ENCODE measurements around the gene TNFSF4. TPM values are rescaled to one million over a fixed set of nuclear protein-coding genes. Genes with fewer than 3 reads are reported as not detected.

Gene TNFSF4
- total RNA-seq, 1 experiment from 2014 or later = 0.31 TPM

GRCh38 chr1:173224949-173225348, 17.8 kb upstream of the TNFSF4 start:
- BruUV-seq (replicated peaks) = no TSS peak
- Mint-ChIP-seq H3K27me3 (ENCODE audit: unreplicated experiment) (peaks cover 18% of the 10 kb centered on the region), H3K4me3 (ENCODE audit: low read depth, unreplicated experiment) (no peak overlapping the region), H3K4me1 (ENCODE audit: low read depth, unreplicated experiment) (no peaks in the 10 kb centered on the region), H3K36me3 (ENCODE audit: insufficient read depth, unreplicated experiment) (no peaks in the 10 kb centered on the region), H3K9me3 (ENCODE audit: low read depth, unreplicated experiment) (peaks cover 6% of the 10 kb centered on the region), H3K27ac (ENCODE audit: unreplicated experiment) (no peak overlapping the region)
- DNase-seq = no peak
- intact Hi-C loops (cut with micrococcal nuclease; ENCODE audit: unreplicated experiment) = no loop called here
- TF ChIP-seq CTCF (IDR thresholded peaks at IDR 0.05; ENCODE audit: unreplicated experiment) = no peak
- CTCF ChIA-PET = no interaction called here

- Mint-ChIP-seq H3K4me1 (ENCODE audit: low read depth, unreplicated experiment) (no peaks in the 10 kb centered on the region), H3K36me3 (ENCODE audit: insufficient read depth, unreplicated experiment) (no peaks in the 10 kb centered on the region), H3K9me3 (ENCODE audit: low read depth, unreplicated experiment) (peaks cover 6% of the 10 kb centered on the region), H3K27me3 (ENCODE audit: unreplicated experiment) (peaks cover 13% of the 10 kb centered on the region), H3K27ac (ENCODE audit: unreplicated experiment) (no peak overlapping the region), H3K4me3 (ENCODE audit: low read depth, unreplicated experiment) (no peak overlapping the region)
- CTCF ChIA-PET = no interaction called here
- BruUV-seq (replicated peaks) = no TSS peak
- no peak for TF ChIP-seq CTCF (IDR thresholded peaks at IDR 0.05; ENCODE audit: unreplicated experiment)
- no peak for DNase-seq
- intact Hi-C loops (cut with micrococcal nuclease; ENCODE audit: unreplicated experiment) = no loop called here
Measured at GRCh38 chr1:173224280-173224892, 17.3 kb upstream of the TNFSF4 start.

- H3K4me1 Mint-ChIP-seq (ENCODE audit: low read depth, unreplicated experiment) = no peaks in the 10 kb centered on the region
- intact Hi-C loops (cut with micrococcal nuclease; ENCODE audit: unreplicated experiment) = no loop called here
- no peaks in the 10 kb centered on the region for H3K27me3 Mint-ChIP-seq (ENCODE audit: unreplicated experiment)
- TF ChIP-seq CTCF (IDR thresholded peaks at IDR 0.05; ENCODE audit: unreplicated experiment) = no peak
- CTCF ChIA-PET = no interaction called here
- no peak for DNase-seq
- H3K9me3 Mint-ChIP-seq (ENCODE audit: low read depth, unreplicated experiment) = no peaks in the 10 kb centered on the region
- BruUV-seq (replicated peaks) = no TSS peak
- no peak overlapping the region for H3K27ac Mint-ChIP-seq (ENCODE audit: unreplicated experiment)
- no peaks in the 10 kb centered on the region for H3K36me3 Mint-ChIP-seq (ENCODE audit: insufficient read depth, unreplicated experiment)
- H3K4me3 Mint-ChIP-seq (ENCODE audit: low read depth, unreplicated experiment) = no peak overlapping the region
Measured at GRCh38 chr1:173223031-173223380, 15.9 kb upstream of the TNFSF4 start.

GRCh38 chr1:173222149-173223030, 15.3 kb upstream of the TNFSF4 start:
- Mint-ChIP-seq H3K9me3 (ENCODE audit: low read depth, unreplicated experiment) (no peaks in the 10 kb centered on the region), H3K27ac (ENCODE audit: unreplicated experiment) (no peak overlapping the region), H3K4me3 (ENCODE audit: low read depth, unreplicated experiment) (no peak overlapping the region), H3K36me3 (ENCODE audit: insufficient read depth, unreplicated experiment) (no peaks in the 10 kb centered on the region), H3K4me1 (ENCODE audit: low read depth, unreplicated experiment) (no peaks in the 10 kb centered on the region), H3K27me3 (ENCODE audit: unreplicated experiment) (no peaks in the 10 kb centered on the region)
- CTCF ChIA-PET = no interaction called here
- TF ChIP-seq CTCF (IDR thresholded peaks at IDR 0.05; ENCODE audit: unreplicated experiment) = no peak
- BruUV-seq (replicated peaks) = no TSS peak
- DNase-seq = no peak
- intact Hi-C loops (cut with micrococcal nuclease; ENCODE audit: unreplicated experiment) = no loop called here

All from Calu3 (cell line).